ENCODE measurements around the gene UBAP2L. TPM values are rescaled to one million over a fixed set of nuclear protein-coding genes. Genes with fewer than 3 reads are reported as not detected.

The UBAP2L gene
- total RNA-seq, 1 donor from 2014 or later: 256 TPM

- no peak for DNase-seq (ENCODE audit: low read depth, low spot score)
- no peak overlapping the region for H3K27ac Mint-ChIP-seq (ENCODE audit: unreplicated experiment)
- H3K4me3 Mint-ChIP-seq: no peak overlapping the region
- TF ChIP-seq, protein P1, sequence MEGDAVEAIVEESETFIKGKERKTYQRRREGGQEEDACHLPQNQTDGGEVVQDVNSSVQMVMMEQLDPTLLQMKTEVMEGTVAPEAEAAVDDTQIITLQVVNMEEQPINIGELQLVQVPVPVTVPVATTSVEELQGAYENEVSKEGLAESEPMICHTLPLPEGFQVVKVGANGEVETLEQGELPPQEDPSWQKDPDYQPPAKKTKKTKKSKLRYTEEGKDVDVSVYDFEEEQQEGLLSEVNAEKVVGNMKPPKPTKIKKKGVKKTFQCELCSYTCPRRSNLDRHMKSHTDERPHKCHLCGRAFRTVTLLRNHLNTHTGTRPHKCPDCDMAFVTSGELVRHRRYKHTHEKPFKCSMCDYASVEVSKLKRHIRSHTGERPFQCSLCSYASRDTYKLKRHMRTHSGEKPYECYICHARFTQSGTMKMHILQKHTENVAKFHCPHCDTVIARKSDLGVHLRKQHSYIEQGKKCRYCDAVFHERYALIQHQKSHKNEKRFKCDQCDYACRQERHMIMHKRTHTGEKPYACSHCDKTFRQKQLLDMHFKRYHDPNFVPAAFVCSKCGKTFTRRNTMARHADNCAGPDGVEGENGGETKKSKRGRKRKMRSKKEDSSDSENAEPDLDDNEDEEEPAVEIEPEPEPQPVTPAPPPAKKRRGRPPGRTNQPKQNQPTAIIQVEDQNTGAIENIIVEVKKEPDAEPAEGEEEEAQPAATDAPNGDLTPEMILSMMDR (conservative IDR thresholded peaks at IDR 0.05): no peak
- H3K9me3 Mint-ChIP-seq: no peaks in the 10 kb centered on the region
- peaks cover 22% of the 10 kb centered on the region for H3K36me3 Mint-ChIP-seq (ENCODE audit: low read depth)
- no peaks in the 10 kb centered on the region for H3K4me1 Mint-ChIP-seq
- H3K27me3 Mint-ChIP-seq (ENCODE audit: low read depth): no peaks in the 10 kb centered on the region
Observed at GRCh38 chr1:154256686-154257085, 35.9 kb downstream of the UBAP2L start.

DNA sequence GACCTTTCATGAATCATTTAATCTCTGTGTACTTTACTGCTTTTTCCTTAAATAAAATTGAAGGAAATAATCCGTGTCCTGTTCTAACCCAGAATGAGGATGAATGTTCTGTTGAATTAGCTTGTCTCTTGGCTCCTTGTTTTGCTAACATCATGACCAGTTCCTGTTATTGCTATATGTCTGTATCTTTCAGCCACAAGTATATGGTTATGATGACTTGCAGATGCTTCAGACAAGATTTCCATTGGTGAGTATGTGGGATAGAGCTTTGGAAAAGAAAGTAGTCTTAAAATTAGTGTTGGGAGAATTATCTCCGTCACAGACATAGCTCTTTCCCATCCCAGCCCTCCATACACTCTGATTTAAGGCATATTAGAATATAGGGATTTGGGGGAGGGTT is 38.0 kb downstream of the UBAP2L start:
- H3K36me3 Mint-ChIP-seq (ENCODE audit: low read depth): peaks cover 24% of the 10 kb centered on the region

DNA sequence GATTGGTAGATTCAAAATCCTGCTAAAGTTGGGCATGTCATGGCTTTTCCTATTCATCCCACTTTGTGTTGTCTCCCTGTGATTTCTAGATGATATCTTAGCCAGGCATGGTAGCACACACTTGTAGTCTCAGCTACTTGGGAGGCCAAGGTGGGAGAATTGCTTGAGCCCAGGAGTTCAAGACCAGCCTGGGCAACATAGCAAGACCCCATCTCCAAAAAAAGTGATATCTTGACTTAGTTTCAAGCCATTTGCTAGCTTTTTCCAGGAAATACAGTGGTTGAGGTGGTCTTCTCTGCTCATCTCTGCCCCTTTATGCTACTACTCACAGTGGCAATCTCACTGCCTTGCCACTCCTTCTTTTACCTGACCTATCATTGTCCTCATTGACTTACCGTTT is 39.4 kb downstream of the UBAP2L start:
- Mint-ChIP-seq H3K4me1 (no peaks in the 10 kb centered on the region), H3K4me3 (no peak overlapping the region), H3K9me3 (no peaks in the 10 kb centered on the region), H3K27ac (ENCODE audit: unreplicated experiment) (no peak overlapping the region), H3K36me3 (ENCODE audit: low read depth) (peaks cover 19% of the 10 kb centered on the region), H3K27me3 (ENCODE audit: low read depth) (no peaks in the 10 kb centered on the region)
- DNase-seq (ENCODE audit: low read depth, low spot score): no peak
- TF ChIP-seq, protein P1 (conservative IDR thresholded peaks at IDR 0.05): no peak

More for the DNA sequence above, 38.0 kb downstream of the UBAP2L start:
- TF ChIP-seq, protein P1 (conservative IDR thresholded peaks at IDR 0.05): no peak
- Mint-ChIP-seq H3K27ac (ENCODE audit: unreplicated experiment) (no peak overlapping the region), H3K4me3 (no peak overlapping the region), H3K9me3 (no peaks in the 10 kb centered on the region), H3K27me3 (ENCODE audit: low read depth) (no peaks in the 10 kb centered on the region), H3K4me1 (no peaks in the 10 kb centered on the region)
- DNase-seq (ENCODE audit: low read depth, low spot score): no peak

GRCh38 chr1:154263465-154264332 is 42.9 kb downstream of the UBAP2L start:
- Mint-ChIP-seq H3K27me3 (ENCODE audit: low read depth) (no peaks in the 10 kb centered on the region), H3K4me3 (no peak overlapping the region), H3K36me3 (ENCODE audit: low read depth) (peaks cover 12% of the 10 kb centered on the region), H3K4me1 (no peaks in the 10 kb centered on the region), H3K9me3 (no peaks in the 10 kb centered on the region), H3K27ac (ENCODE audit: unreplicated experiment) (no peak overlapping the region)
- no peak for DNase-seq (ENCODE audit: low read depth, low spot score)
- TF ChIP-seq, protein P1 (conservative IDR thresholded peaks at IDR 0.05): no peak

DNA sequence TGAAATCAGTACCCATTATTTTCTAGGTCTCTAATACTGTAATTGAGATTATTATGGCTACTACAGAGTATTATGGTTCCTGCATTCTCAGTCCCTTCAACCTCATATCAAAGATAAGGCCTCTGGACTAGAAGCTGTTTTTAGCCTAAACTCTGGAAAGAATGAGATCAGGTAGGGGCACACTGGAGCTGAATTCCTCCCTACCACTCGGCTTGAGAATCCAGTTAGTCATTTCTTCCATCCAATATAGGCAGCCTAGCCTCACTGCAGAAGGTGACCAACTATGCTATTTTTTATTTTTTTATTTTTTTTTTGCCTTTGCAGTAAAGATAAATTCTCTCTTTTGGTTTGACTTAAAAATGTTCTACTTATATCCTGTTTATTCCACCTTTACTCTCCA is 43.7 kb downstream of the UBAP2L start:
- Mint-ChIP-seq H3K36me3 (ENCODE audit: low read depth) (peaks cover 15% of the 10 kb centered on the region), H3K27me3 (ENCODE audit: low read depth) (no peaks in the 10 kb centered on the region), H3K9me3 (no peaks in the 10 kb centered on the region), H3K4me1 (no peaks in the 10 kb centered on the region), H3K27ac (ENCODE audit: unreplicated experiment) (no peak overlapping the region), H3K4me3 (no peak overlapping the region)
- no peak for DNase-seq (ENCODE audit: low read depth, low spot score)
- TF ChIP-seq, protein P1 (conservative IDR thresholded peaks at IDR 0.05): no peak

Measured in neural crest cell (in vitro differentiated cells).